HepG2 (cell line): Measurements from ENCODE around the gene NOS1AP. TPM values are rescaled to one million over a fixed set of nuclear protein-coding genes. Genes with fewer than 3 reads are reported as not detected.

ENCODE experiments used
- ATAC-seq: fragments of 200-7000 bp; cut with Tn5 transposase; 3 replicates; pipeline ENCODE4 v1.9.1; 2020; ENCODE audit warnings: mild to moderate bottlenecking, moderate library complexity
- BruUV-seq: library from RNA; stranded (reverse); fragments of 400-500 nt; replicated peaks from 2 replicates; lab custom pipeline; 2021; lab: Mats Ljungman, UMichigan
- CTCF ChIA-PET: fragments of 300-600 bp; formaldehyde crosslinking; extraction: SDS; loops from one replicate; lab custom pipeline; 2021; ENCODE audit warnings: low total read pairs, inconsistent platforms, low intra/inter-chr PET ratio; lab: Yijun Ruan, JAX
- POLR2A ChIA-PET: fragments of 350-600 bp; sonication (Branson Sonifier 250); formaldehyde crosslinking; loops from one replicate; lab custom pipeline; 2020; ENCODE audit warnings: antibody characterized with exemption, inconsistent platforms; lab: Yijun Ruan, JAX
- DNase-seq: peaks from one replicate; pipeline ENCODE4 v3.0.0-alpha.2; 2015; ENCODE audit warnings: low spot score
- FAIRE-seq: peaks from 3 replicates; lab custom pipeline; 2011; peaks lifted over from hg19 to GRCh38; lab: Jason Lieb, UNC
- H2AFZ ChIP-seq: one replicate; pipeline ENCODE4 v1.6.1; 2011; ENCODE audit warnings: low read length, inconsistent platforms
- H3K27ac ChIP-seq: fragments of 300-600 bp; 3 replicates; pipeline ENCODE4 v1.8.0; 2011; ENCODE audit warnings: mixed run types, mild to moderate bottlenecking, mixed read lengths, low read length, inconsistent platforms; ENCODE audit not compliant: insufficient read depth; ENCODE audit errors: extremely low read length
- H3K27me3 ChIP-seq, 2 experiments: fragments of 200-600 bp in 1 of 2; 2 replicates in 1 of 2; 3 replicates in 1 of 2; pipeline versions ENCODE4 v1.6.0 to v1.8.0; 2011; ENCODE audit warnings: low read length in 2 of 2, mild to moderate bottlenecking in 2 of 2, moderate library complexity in 2 of 2, inconsistent platforms in 1 of 2; ENCODE audit not compliant: insufficient read depth in 2 of 2, control insufficient read depth in 1 of 2
- H3K36me3 ChIP-seq, 2 experiments: fragments of 200-600 bp in 1 of 2; replicated peaks in 1 of 2; 2 replicates in 1 of 2; 3 replicates in 1 of 2; pipeline versions ENCODE4 v1.5.1 to v1.8.0; 2011; ENCODE audit warnings: low read length in 2 of 2, inconsistent platforms in 1 of 2; ENCODE audit not compliant: insufficient read depth in 2 of 2, control insufficient read depth in 1 of 2
- H3K4me1 ChIP-seq: 2 replicates; pipeline ENCODE4 v1.5.1; 2012; ENCODE audit warnings: low read length, inconsistent platforms; ENCODE audit not compliant: insufficient read depth
- H3K4me2 ChIP-seq: 2 replicates; pipeline ENCODE4 v1.6.0; 2011; ENCODE audit warnings: low read depth, low read length, inconsistent platforms
- H3K4me3 ChIP-seq, 3 experiments: fragments of 200-600 bp in 1 of 3; sonication (generic), shearing (Covaris generic) in 1 of 3; replicated peaks in 1 of 3; 2 replicates each; pipeline ENCODE4 v1.5.1; 2011 to 2016; ENCODE audit warnings: low read length in 3 of 3, inconsistent platforms in 2 of 3, low read depth in 2 of 3, mild to moderate bottlenecking in 2 of 3, control low read depth in 1 of 3, mixed read lengths in 1 of 3; ENCODE audit not compliant: insufficient read depth in 1 of 3
- H3K79me2 ChIP-seq: one replicate; pipeline ENCODE4 v1.6.1; 2011; ENCODE audit warnings: low read length, inconsistent platforms; ENCODE audit not compliant: insufficient read depth
- H3K9ac ChIP-seq: 2 replicates; pipeline ENCODE4 v1.6.0; 2011; ENCODE audit warnings: mild to moderate bottlenecking, low read depth, low read length, inconsistent platforms; ENCODE audit not compliant: insufficient read depth
- H3K9me3 ChIP-seq: 2 replicates; pipeline ENCODE4 v1.5.1; 2012; ENCODE audit warnings: mild to moderate bottlenecking, low read length
- H4K20me1 ChIP-seq: 2 replicates; pipeline ENCODE4 v1.6.0; 2011; ENCODE audit warnings: inconsistent platforms, mild to moderate bottlenecking, low read length, moderate library complexity; ENCODE audit not compliant: insufficient read depth
- DMAP1 ChIP-seq: IDR thresholded peaks from 2 replicates; pipeline ENCODE4 v1.6.1; 2016
- FIP1L1 ChIP-seq: fragments of 200-400 bp; formaldehyde crosslinking; IDR thresholded peaks from 2 replicates; pipeline ENCODE4 v1.6.1; 2018; ENCODE audit warnings: low read depth, mild to moderate bottlenecking, low read length, moderate library complexity, borderline replicate concordance; ENCODE audit not compliant: insufficient read depth
- FOXA1 ChIP-seq, 2 experiments: fragments of 450-650 bp in 1 of 2; sonication (generic) in 1 of 2; formaldehyde crosslinking in 1 of 2; IDR thresholded peaks; 2 replicates each; pipeline versions ENCODE4 v1.4.0 to v1.6.1; 2016 to 2020; ENCODE audit warnings: missing genetic modification reagents in 1 of 2
- GATAD1 ChIP-seq: IDR thresholded peaks from 2 replicates; pipeline ENCODE4 v1.6.1; 2016; ENCODE audit warnings: missing genetic modification reagents, missing compliant biosample characterization
- HNRNPL ChIP-seq: fragments of 200-400 bp; formaldehyde crosslinking; IDR thresholded peaks from 2 replicates; pipeline ENCODE4 v1.6.1; 2017; ENCODE audit warnings: mild to moderate bottlenecking, low read depth, low read length
- PHF5A ChIP-seq: IDR thresholded peaks from one replicate; pipeline ENCODE4 v1.6.1; 2018; ENCODE audit warnings: low read depth, missing genetic modification reagents; ENCODE audit not compliant: unreplicated experiment
- POGZ ChIP-seq: sonication (generic); formaldehyde crosslinking; IDR thresholded peaks from 2 replicates; pipeline ENCODE4 v1.4.0; 2020; ENCODE audit warnings: mild to moderate bottlenecking, missing genetic modification reagents
- SRSF1 ChIP-seq: fragments of 200-400 bp; formaldehyde crosslinking; optimal IDR thresholded peaks from 2 replicates; pipeline ENCODE3; 2017; ENCODE audit warnings: mild to moderate bottlenecking, low read depth, low read length, moderate library complexity
- TOPORS ChIP-seq: sonication (generic); formaldehyde crosslinking; IDR thresholded peaks from 2 replicates; pipeline ENCODE4 v1.8.0; 2023; ENCODE audit warnings: mild to moderate bottlenecking, missing genetic modification reagents
- ZNF441 ChIP-seq: sonication (generic); formaldehyde crosslinking; IDR thresholded peaks from 2 replicates; pipeline ENCODE4 v1.7.0; 2021; ENCODE audit warnings: missing genetic modification reagents, borderline replicate concordance
- ZNF703 ChIP-seq: sonication (generic); formaldehyde crosslinking; IDR thresholded peaks from 2 replicates; pipeline ENCODE4 v1.5.1; 2020; ENCODE audit warnings: missing genetic modification reagents, mild to moderate bottlenecking, moderate library complexity, borderline replicate concordance
- ZSCAN20 ChIP-seq: sonication (generic); formaldehyde crosslinking; IDR thresholded peaks from 2 replicates; pipeline ENCODE4 v1.4.0; 2020; ENCODE audit warnings: missing genetic modification reagents, mild to moderate bottlenecking, borderline replicate concordance
- WGBS: methylation state at CpG from one replicate; pipeline ENCODE4 v1.1.6; 2017; ENCODE audit warnings: low lambda C conversion rate; 5-methylcytosine and 5-hydroxymethylcytosine counted together
- in situ Hi-C: cut with HindIII; loops from 2 replicates; pipeline ENCODE4 v1.10.0; 2017; ENCODE audit warnings: low pct_unique_long_range_greater_than_20kb; ENCODE audit not compliant: extremely low pct_ligation_motif_present
- intact Hi-C: fragments of 100-400 bp; cut with micrococcal nuclease; formaldehyde crosslinking; loops from one replicate; pipeline ENCODE4 v1.10.0; 2022; ENCODE audit not compliant: unreplicated experiment
- polyA plus RNA-seq, 8 experiments: library from polyadenylated mRNA; depleted of rRNA in 3 of 8; stranded (reverse) in 7 of 8; unstranded in 1 of 8; fragments of >200 nt; fragmentation: Illumina TruSeq in 4 of 8; extraction: Trizol in 4 of 8; gene quantifications; 2 replicates each; pipeline versions ENCODE4 v1.2.1 to v1.2.3, GENCODE V29; 2011 to 2016; ENCODE audit warnings: low read depth in 4 of 8, missing spikeins in 1 of 8, mixed read lengths in 1 of 8; ENCODE audit not compliant: insufficient read depth in 1 of 8
- total RNA-seq, 5 experiments: library from RNA; depleted of rRNA; stranded (reverse); fragments of >200 nt; fragmentation: Illumina TruSeq; extraction: Trizol; gene quantifications; 2 replicates each; pipeline ENCODE4 v1.2.3, GENCODE V29; 2016; ENCODE audit warnings: low read depth in 1 of 5
- TF ChIP-seq, protein P1 (sequence below), 2 experiments: IDR thresholded peaks; 2 replicates each; pipeline ENCODE4 v1.6.1; 2011 to 2012; ENCODE audit warnings: low read length in 2 of 2, borderline replicate concordance in 1 of 2, low read depth in 1 of 2, mild to moderate bottlenecking in 1 of 2, moderate library complexity in 1 of 2
- TF ChIP-seq, protein P2 (sequence below): sonication (generic); formaldehyde crosslinking; IDR thresholded peaks from 2 replicates; pipeline ENCODE4 v1.4.0; 2020; ENCODE audit warnings: missing genetic modification reagents, borderline replicate concordance
- TF ChIP-seq, protein P3 (sequence below): sonication (generic); formaldehyde crosslinking; conservative IDR thresholded peaks from 2 replicates; pipeline ENCODE4 v1.8.0; 2022; ENCODE audit warnings: missing genetic modification reagents
- TF ChIP-seq, protein P4 (sequence below): sonication (generic); formaldehyde crosslinking; IDR thresholded peaks from 2 replicates; pipeline ENCODE4 v1.4.0; 2020; ENCODE audit warnings: mild to moderate bottlenecking, missing genetic modification reagents

The NOS1AP gene
- total and polyA plus RNA-seq, 2 of the 13 experiments (the other 11 are each of a cell fraction or from before 2014, with no cell fraction given), result 2.0 to 3.3 TPM

DNA sequence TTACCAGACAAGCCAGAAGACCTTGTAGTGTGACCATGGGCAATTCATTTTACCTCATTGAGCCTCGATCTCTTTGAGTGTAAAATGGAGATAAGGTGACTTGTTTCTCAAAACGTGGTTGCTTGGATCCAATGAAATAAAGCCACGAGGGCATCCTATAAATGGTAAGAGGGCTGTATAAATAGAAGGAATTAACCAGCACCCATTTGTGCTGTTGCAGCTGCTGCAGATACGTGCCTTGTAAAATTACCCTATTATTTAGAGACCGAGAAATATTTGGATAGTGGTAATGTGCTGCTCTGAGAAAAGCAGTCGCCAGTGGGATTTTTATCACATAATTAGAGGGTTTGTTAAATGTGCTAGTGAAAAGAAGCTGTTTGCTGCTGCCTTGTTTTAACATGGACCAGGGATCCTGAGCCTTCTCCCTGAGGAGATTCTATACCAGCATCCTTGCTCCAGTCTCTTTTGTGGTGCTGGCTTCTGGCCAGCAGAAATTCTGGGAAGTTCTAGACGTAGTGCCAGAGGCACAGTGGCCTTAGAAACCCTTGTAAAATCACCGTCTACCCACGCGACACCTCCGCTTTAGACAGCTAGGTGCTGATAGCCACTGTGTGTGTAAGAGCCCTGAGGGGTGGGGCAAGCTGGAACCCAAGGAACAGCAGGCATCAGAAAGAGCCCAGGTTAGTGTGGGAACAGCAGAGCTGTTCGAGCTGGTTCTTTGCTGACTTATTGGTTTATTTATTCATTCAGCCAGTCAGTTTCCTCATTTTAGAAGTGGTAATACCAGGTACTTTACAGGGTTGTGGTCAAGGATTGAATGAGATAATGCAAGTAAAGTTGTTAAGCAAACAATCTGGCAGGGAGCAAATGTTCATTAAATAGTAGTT is 137.5 kb downstream of the NOS1AP start:
- Histone ChIP-seq H2AFZ (no peak overlapping the region), H3K36me3 (no peaks in the 10 kb centered on the region), H3K9ac (no peak overlapping the region), H3K4me2 (no peak overlapping the region), H3K27ac (no peak overlapping the region), H3K4me1 (peaks cover 47% of the 10 kb centered on the region), H3K27me3 (no peaks in the 10 kb centered on the region; a peak in 1 of 5 replicates), H3K79me2 (peaks cover 29% of the 10 kb centered on the region), H3K4me3 (no peak overlapping the region), H3K9me3 (no peaks in the 10 kb centered on the region), H4K20me1 (no peaks in the 10 kb centered on the region)
- ChIA-PET POLR2A (interaction anchor here (1.0 to 1.5 kb wide), 3 partner anchors 10 to 20 kb away, joined by 3 to 6 read pairs (median 3); no protein-coding TSS in a partner anchor), CTCF (no interaction called here)
- in situ Hi-C loops, result no loop called here
- intact Hi-C loops, result loop anchor here (5.0 kb wide), 1 partner anchor 545 kb away; no protein-coding TSS in a partner anchor
- WGBS, result 85% methylated on average over 12 of the region's 12 CpGs
- DNase-seq (peak; percentile 21), FAIRE-seq (no peak), ATAC-seq (peak; percentile 34; the same call in 1 of the 3 replicates)
- BruUV-seq, result no TSS peak
- TF ChIP-seq, protein P1, sequence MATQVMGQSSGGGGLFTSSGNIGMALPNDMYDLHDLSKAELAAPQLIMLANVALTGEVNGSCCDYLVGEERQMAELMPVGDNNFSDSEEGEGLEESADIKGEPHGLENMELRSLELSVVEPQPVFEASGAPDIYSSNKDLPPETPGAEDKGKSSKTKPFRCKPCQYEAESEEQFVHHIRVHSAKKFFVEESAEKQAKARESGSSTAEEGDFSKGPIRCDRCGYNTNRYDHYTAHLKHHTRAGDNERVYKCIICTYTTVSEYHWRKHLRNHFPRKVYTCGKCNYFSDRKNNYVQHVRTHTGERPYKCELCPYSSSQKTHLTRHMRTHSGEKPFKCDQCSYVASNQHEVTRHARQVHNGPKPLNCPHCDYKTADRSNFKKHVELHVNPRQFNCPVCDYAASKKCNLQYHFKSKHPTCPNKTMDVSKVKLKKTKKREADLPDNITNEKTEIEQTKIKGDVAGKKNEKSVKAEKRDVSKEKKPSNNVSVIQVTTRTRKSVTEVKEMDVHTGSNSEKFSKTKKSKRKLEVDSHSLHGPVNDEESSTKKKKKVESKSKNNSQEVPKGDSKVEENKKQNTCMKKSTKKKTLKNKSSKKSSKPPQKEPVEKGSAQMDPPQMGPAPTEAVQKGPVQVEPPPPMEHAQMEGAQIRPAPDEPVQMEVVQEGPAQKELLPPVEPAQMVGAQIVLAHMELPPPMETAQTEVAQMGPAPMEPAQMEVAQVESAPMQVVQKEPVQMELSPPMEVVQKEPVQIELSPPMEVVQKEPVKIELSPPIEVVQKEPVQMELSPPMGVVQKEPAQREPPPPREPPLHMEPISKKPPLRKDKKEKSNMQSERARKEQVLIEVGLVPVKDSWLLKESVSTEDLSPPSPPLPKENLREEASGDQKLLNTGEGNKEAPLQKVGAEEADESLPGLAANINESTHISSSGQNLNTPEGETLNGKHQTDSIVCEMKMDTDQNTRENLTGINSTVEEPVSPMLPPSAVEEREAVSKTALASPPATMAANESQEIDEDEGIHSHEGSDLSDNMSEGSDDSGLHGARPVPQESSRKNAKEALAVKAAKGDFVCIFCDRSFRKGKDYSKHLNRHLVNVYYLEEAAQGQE (IDR thresholded peaks at IDR 0.05; ENCODE audit: borderline replicate concordance in 1 of 2, low read depth in 1 of 2, low read length in 2 of 2), result no peak
- TF ChIP-seq DMAP1 (CRISPR knock-in tag) (no peak), ZSCAN20 (CRISPR knock-in tag) (no peak), FIP1L1 (no peak), GATAD1 (CRISPR knock-in tag) (no peak), HNRNPL (no peak), ZNF703 (no peak), TOPORS (CRISPR knock-in tag) (no peak), ZNF441 (CRISPR knock-in tag) (no peak), FOXA1 (IDR thresholded peaks at IDR 0.05) (no peak), FOXA1 (CRISPR knock-in tag; IDR thresholded peaks at IDR 0.05) (no peak), PHF5A (CRISPR knock-in tag) (no peak), SRSF1 (no peak), POGZ (CRISPR knock-in tag) (no peak)
- TF ChIP-seq, protein P2, sequence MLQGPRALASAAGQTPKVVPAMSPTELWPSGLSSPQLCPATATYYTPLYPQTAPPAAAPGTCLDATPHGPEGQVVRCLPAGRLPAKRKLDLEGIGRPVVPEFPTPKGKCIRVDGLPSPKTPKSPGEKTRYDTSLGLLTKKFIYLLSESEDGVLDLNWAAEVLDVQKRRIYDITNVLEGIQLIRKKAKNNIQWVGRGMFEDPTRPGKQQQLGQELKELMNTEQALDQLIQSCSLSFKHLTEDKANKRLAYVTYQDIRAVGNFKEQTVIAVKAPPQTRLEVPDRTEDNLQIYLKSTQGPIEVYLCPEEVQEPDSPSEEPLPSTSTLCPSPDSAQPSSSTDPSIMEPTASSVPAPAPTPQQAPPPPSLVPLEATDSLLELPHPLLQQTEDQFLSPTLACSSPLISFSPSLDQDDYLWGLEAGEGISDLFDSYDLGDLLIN (CRISPR knock-in tag), result no peak
- TF ChIP-seq, protein P3, sequence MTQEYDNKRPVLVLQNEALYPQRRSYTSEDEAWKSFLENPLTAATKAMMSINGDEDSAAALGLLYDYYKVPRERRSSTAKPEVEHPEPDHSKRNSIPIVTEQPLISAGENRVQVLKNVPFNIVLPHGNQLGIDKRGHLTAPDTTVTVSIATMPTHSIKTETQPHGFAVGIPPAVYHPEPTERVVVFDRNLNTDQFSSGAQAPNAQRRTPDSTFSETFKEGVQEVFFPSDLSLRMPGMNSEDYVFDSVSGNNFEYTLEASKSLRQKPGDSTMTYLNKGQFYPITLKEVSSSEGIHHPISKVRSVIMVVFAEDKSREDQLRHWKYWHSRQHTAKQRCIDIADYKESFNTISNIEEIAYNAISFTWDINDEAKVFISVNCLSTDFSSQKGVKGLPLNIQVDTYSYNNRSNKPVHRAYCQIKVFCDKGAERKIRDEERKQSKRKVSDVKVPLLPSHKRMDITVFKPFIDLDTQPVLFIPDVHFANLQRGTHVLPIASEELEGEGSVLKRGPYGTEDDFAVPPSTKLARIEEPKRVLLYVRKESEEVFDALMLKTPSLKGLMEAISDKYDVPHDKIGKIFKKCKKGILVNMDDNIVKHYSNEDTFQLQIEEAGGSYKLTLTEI (CRISPR knock-in tag), result no peak
- TF ChIP-seq, protein P4, sequence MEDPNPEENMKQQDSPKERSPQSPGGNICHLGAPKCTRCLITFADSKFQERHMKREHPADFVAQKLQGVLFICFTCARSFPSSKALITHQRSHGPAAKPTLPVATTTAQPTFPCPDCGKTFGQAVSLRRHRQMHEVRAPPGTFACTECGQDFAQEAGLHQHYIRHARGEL (CRISPR knock-in tag), result no peak
